GM12878 (cell line): ENCODE results near the gene GNAL.

Source experiments
- ATF3 ChIP-seq: IDR thresholded peaks from 2 replicates; pipeline ENCODE4 v1.6.1; 2011; ENCODE audit warnings: low read depth, mild to moderate bottlenecking, low read length, moderate library complexity, borderline replicate concordance; ENCODE audit errors: extremely low read depth
- CTCF ChIP-seq, 3 experiments: IDR thresholded peaks in 2 of 3; conservative IDR thresholded peaks in 1 of 3; 2 replicates each; pipeline ENCODE4 v1.5.1; 2011; ENCODE audit warnings: low read depth in 3 of 3, low read length in 3 of 3, mild to moderate bottlenecking in 3 of 3, control low read depth in 2 of 3, moderate library complexity in 2 of 3, inconsistent platforms in 1 of 3, mixed read lengths in 1 of 3; ENCODE audit not compliant: control insufficient read depth in 2 of 3, insufficient read depth in 1 of 3; ENCODE audit errors: extremely low read depth in 1 of 3
- MAX ChIP-seq: IDR thresholded peaks from 2 replicates; pipeline ENCODE4 v1.6.1; 2012; ENCODE audit warnings: low read depth, low read length, improper control_type of control experiment
- NR2C2 ChIP-seq: IDR thresholded peaks from 2 replicates; pipeline ENCODE4 v1.6.1; 2011; ENCODE audit warnings: borderline replicate concordance, low read depth; ENCODE audit not compliant: control insufficient read depth, insufficient read length
- PAX5 ChIP-seq: IDR thresholded peaks from 2 replicates; pipeline ENCODE4 v1.6.1; 2011; ENCODE audit warnings: low read depth, low read length, borderline replicate concordance
- RCOR1 ChIP-seq: conservative IDR thresholded peaks from 2 replicates; pipeline ENCODE4 v1.6.1; 2012; ENCODE audit warnings: low read depth, low read length, improper control_type of control experiment
- RELA ChIP-seq: fragments of 450-650 bp; IDR thresholded peaks from 2 replicates; pipeline ENCODE4 v1.8.0; 2014; ENCODE audit warnings: borderline replicate concordance; ENCODE audit not compliant: partially characterized antibody
- TAF1 ChIP-seq: IDR thresholded peaks from 2 replicates; pipeline ENCODE4 v1.6.1; 2011; ENCODE audit warnings: mild to moderate bottlenecking, low read depth, low read length, borderline replicate concordance
- ZNF274 ChIP-seq: IDR thresholded peaks from one replicate; pipeline ENCODE4 v1.8.0; 2011; ENCODE audit not compliant: insufficient read length, insufficient read depth

- TF ChIP-seq CTCF (IDR thresholded peaks at IDR 0.05 in 2 of 3, conservative IDR thresholded peaks at IDR 0.05 in 1 of 3; ENCODE audit: control insufficient read depth in 2 of 3, extremely low read depth in 1 of 3, insufficient read depth in 1 of 3, low read depth in 3 of 3, low read length in 3 of 3) (no peak), NR2C2 (no peak), MAX (no peak), RCOR1 (no peak), PAX5 (no peak), ZNF274 (no peak), RELA (no peak), TAF1 (no peak), ATF3 (no peak)
Observed at GRCh38 chr18:11747731-11748130, 58.7 kb downstream of the GNAL start.
